Vagina (tissue), 2 donors: ENCODE data around the gene SLC6A13. TPM values are rescaled to one million over a fixed set of nuclear protein-coding genes. Genes with fewer than 3 reads are reported as not detected.

Experiments used
- DNase-seq, 2 donors: peaks; one replicate each; pipeline ENCODE4 v3.0.0-alpha.2; 2017; ENCODE audit errors: extremely low spot score in 2 of 2
- H3K27ac ChIP-seq: fragments of 200-600 bp; sonication (generic); one replicate; pipeline ENCODE4 v1.5.1; 2019
- H3K27me3 ChIP-seq: fragments of 200-600 bp; sonication (generic); one replicate; pipeline ENCODE4 v1.5.1; 2019
- H3K36me3 ChIP-seq, 2 donors: fragments of 200-600 bp; sonication (generic); one replicate each; pipeline ENCODE4 v1.5.1; 2017 to 2019
- H3K4me1 ChIP-seq: fragments of 200-600 bp; sonication (generic); one replicate; pipeline ENCODE4 v1.5.1; 2019
- H3K4me3 ChIP-seq, 2 donors: fragments of 200-600 bp; sonication (generic); 1 replicate in 1 of 2; 2 replicates in 1 of 2; pipeline ENCODE4 v1.5.1; 2016 to 2019
- H3K9me3 ChIP-seq: fragments of 200-600 bp; sonication (generic); one replicate; pipeline ENCODE4 v1.5.1; 2019
- POLR2A ChIP-seq, 2 donors: fragments of 450-650 bp; IDR thresholded peaks; one replicate each; pipeline ENCODE4 v1.6.1; 2017; ENCODE audit warnings: antibody characterized with exemption in 2 of 2, mild to moderate bottlenecking in 2 of 2, moderate library complexity in 2 of 2
- POLR2AphosphoS5 ChIP-seq, 2 donors: sonication (generic); formaldehyde crosslinking; IDR thresholded peaks; one replicate each; pipeline ENCODE4 v1.9.0; 2017; ENCODE audit warnings: antibody characterized with exemption in 2 of 2, mild to moderate bottlenecking in 2 of 2, low read depth in 1 of 2; ENCODE audit not compliant: insufficient read depth in 1 of 2
- intact Hi-C: fragments of 100-400 bp; cut with DNase I; formaldehyde crosslinking; loops from one replicate; pipeline ENCODE4 v1.15.1; 2023
- total RNA-seq: library from RNA; depleted of rRNA; stranded (reverse); fragments of >200 nt; gene quantifications from one replicate; pipeline ENCODE4 v1.2.3, GENCODE V29; 2016
- TF ChIP-seq, protein P1 (sequence below), 3 experiments: fragments of 450-650 bp in 2 of 3; fragments of 200-600 bp in 1 of 3; sonication (generic) in 1 of 3; IDR thresholded peaks; one replicate each; pipeline ENCODE4 v1.5.1; 2017 to 2019; ENCODE audit warnings: antibody characterized with exemption in 3 of 3, mild to moderate bottlenecking in 2 of 3, moderate library complexity in 2 of 3

The SLC6A13 gene
- total RNA-seq, 1 donor from 2014 or later, result not detected

DNA sequence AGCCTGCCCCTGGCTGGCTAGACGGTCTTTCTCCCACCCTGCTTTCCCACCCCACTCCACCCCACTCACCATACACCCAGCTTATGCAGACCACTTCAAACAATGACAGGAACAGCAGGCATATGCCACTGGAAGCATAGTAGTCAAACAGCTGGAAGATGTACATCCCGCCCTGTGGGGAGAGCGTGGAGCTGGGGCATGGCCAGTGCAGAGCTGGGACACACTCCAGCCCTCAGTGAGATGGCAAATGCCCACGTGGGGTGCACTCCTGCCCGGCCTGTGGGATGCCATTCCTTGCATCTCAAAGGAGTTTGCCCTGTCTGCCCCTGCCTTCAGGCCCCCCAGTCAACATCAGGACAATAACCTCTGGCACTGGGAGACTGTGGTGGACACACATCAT lies 67.5 kb downstream of the SLC6A13 start:
- Histone ChIP-seq H3K4me1 (peaks cover 5% of the 10 kb centered on the region), H3K4me3 (no peak overlapping the region), H3K27ac (no peak overlapping the region), H3K36me3 (no peaks in the 10 kb centered on the region), H3K9me3 (no peaks in the 10 kb centered on the region), H3K27me3 (no peaks in the 10 kb centered on the region)
- DNase-seq, result no peak
- intact Hi-C loops, result no loop called here
- TF ChIP-seq, protein P1, sequence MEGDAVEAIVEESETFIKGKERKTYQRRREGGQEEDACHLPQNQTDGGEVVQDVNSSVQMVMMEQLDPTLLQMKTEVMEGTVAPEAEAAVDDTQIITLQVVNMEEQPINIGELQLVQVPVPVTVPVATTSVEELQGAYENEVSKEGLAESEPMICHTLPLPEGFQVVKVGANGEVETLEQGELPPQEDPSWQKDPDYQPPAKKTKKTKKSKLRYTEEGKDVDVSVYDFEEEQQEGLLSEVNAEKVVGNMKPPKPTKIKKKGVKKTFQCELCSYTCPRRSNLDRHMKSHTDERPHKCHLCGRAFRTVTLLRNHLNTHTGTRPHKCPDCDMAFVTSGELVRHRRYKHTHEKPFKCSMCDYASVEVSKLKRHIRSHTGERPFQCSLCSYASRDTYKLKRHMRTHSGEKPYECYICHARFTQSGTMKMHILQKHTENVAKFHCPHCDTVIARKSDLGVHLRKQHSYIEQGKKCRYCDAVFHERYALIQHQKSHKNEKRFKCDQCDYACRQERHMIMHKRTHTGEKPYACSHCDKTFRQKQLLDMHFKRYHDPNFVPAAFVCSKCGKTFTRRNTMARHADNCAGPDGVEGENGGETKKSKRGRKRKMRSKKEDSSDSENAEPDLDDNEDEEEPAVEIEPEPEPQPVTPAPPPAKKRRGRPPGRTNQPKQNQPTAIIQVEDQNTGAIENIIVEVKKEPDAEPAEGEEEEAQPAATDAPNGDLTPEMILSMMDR (IDR thresholded peaks at IDR 0.05), result no peak
- TF ChIP-seq POLR2AphosphoS5 (IDR thresholded peaks at IDR 0.05; ENCODE audit: insufficient read depth in 1 of 2, low read depth in 1 of 2) (no peak), POLR2A (IDR thresholded peaks at IDR 0.05) (no peak)

DNA sequence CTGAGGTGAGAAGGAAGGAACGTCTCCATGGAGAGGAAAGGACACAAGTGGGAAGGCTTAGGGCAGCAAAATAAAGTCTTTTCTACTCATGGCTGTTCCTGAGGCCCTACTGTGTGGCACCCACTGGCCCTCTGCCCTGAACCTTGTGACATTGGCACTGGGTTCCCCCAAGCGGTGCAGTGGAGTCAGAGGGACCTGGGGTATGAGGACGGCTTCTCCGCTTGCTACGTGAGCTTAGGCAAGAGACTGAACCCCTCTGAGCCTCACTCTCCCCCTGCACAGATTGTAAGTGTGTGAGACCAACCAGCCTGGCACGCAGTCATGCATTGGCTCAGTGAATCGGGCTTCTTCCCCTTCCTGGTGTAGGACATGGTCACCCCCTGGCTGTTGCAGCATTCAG lies 68.4 kb downstream of the SLC6A13 start:
- Histone ChIP-seq H3K4me3 (no peak overlapping the region), H3K27ac (no peak overlapping the region), H3K27me3 (no peaks in the 10 kb centered on the region), H3K9me3 (no peaks in the 10 kb centered on the region), H3K36me3 (no peaks in the 10 kb centered on the region), H3K4me1 (peaks cover 3% of the 10 kb centered on the region)
- DNase-seq, result no peak
- TF ChIP-seq POLR2A (IDR thresholded peaks at IDR 0.05) (no peak), POLR2AphosphoS5 (IDR thresholded peaks at IDR 0.05; ENCODE audit: insufficient read depth in 1 of 2, low read depth in 1 of 2) (no peak)
- TF ChIP-seq, protein P1 (IDR thresholded peaks at IDR 0.05), result no peak
- intact Hi-C loops, result no loop called here

DNA sequence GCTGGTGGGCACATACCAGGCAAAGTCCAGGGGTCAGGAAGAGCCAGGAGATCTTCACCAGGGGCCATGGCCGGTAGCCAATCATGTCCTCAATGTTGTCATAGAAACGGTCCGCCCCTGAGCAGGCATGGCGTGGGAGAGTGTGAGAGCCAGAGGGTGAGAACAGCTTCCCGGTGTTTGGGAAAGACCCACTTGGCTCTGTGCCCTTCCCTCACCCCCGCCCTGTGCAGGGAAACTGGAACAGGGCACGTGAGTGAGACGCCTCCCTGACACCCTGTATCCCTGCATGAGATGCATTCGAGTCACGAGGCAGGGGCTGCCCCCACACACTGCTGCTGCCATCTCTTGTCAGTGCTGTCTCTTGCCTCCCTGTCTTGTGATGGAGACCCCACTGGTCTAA lies 69.4 kb downstream of the SLC6A13 start:
- intact Hi-C loops, result no loop called here
- Histone ChIP-seq H3K27me3 (no peaks in the 10 kb centered on the region), H3K4me3 (no peak overlapping the region), H3K36me3 (no peaks in the 10 kb centered on the region), H3K4me1 (peaks cover 5% of the 10 kb centered on the region), H3K27ac (no peak overlapping the region), H3K9me3 (no peaks in the 10 kb centered on the region)
- TF ChIP-seq POLR2A (IDR thresholded peaks at IDR 0.05) (no peak), POLR2AphosphoS5 (IDR thresholded peaks at IDR 0.05; ENCODE audit: insufficient read depth in 1 of 2, low read depth in 1 of 2) (no peak)
- TF ChIP-seq, protein P1 (IDR thresholded peaks at IDR 0.05), result no peak
- no peak for DNase-seq

DNA sequence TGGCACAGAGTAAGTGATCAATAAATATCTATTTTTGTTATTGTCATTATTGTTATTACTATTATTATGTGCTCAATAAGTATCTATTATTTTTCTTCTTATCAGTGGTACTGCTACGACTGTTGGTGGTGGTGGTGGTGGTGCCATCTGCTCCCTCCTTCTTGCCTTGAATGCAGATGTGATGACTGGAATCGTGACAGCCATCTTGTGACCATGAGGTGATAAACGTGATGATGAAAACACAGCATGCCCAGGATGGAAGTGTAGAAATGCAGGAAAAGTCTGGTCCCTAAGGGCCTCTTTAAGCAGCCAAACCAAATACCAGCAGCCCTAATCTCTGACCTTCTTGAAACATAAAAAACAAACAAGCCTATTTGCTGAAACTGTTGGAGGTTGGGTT lies 71.1 kb downstream of the SLC6A13 start:
- Histone ChIP-seq H3K4me3 (no peak overlapping the region), H3K27me3 (no peaks in the 10 kb centered on the region), H3K27ac (no peak overlapping the region), H3K36me3 (no peaks in the 10 kb centered on the region), H3K9me3 (no peaks in the 10 kb centered on the region), H3K4me1 (peaks cover 5% of the 10 kb centered on the region)
- intact Hi-C loops, result no loop called here
- no peak for DNase-seq
- TF ChIP-seq POLR2A (IDR thresholded peaks at IDR 0.05), result no peak
- TF ChIP-seq POLR2AphosphoS5 (IDR thresholded peaks at IDR 0.05; ENCODE audit: insufficient read depth in 1 of 2, low read depth in 1 of 2), result no peak
- TF ChIP-seq, protein P1 (IDR thresholded peaks at IDR 0.05), result no peak

DNA sequence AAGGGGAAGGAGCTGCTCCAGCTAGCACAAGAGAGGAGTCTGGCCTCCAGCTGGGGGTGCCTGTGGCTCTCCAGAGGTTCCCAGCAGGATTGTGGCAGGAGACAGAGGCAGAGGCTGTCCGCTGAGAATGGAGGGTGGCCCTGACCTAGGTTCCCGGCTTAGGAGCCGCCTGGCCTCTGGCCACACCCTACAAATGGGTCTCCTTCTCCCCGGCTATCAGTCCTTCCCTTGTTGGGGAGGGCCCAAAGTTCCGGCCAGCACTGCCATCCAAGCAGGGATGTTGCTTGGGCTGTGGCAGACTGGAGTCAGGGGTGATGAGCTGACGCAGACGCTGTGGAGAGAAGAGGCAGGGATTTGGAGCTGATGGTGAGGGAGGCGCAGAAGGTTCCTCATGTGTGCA lies 71.8 kb downstream of the SLC6A13 start:
- no peaks in the 10 kb centered on the region for H3K9me3 ChIP-seq
- H3K27ac ChIP-seq, result no peak overlapping the region
- TF ChIP-seq POLR2AphosphoS5 (IDR thresholded peaks at IDR 0.05; ENCODE audit: insufficient read depth in 1 of 2, low read depth in 1 of 2) (no peak), POLR2A (IDR thresholded peaks at IDR 0.05) (no peak)
- TF ChIP-seq, protein P1 (IDR thresholded peaks at IDR 0.05), result no peak
- H3K27me3 ChIP-seq, result no peaks in the 10 kb centered on the region
- intact Hi-C loops, result no loop called here
- H3K4me3 ChIP-seq, result no peak overlapping the region
- no peaks in the 10 kb centered on the region for H3K36me3 ChIP-seq
- H3K4me1 ChIP-seq, result peaks cover 5% of the 10 kb centered on the region
- no peak for DNase-seq
